RWPE1 (cell line): ENCODE results near the gene GREM2.
A peak's percentile ranks its signal among the peaks of the same experiment; 100 is the strongest.

Experiments
- CTCF ChIA-PET: fragments of 350-600 bp; sonication (Branson Sonifier 250); formaldehyde crosslinking; extraction: SDS; loops from one replicate; lab custom pipeline; 2021; lab: Yijun Ruan, JAX
- POLR2A ChIA-PET: fragments of 400-600 bp; formaldehyde crosslinking; extraction: SDS; loops from one replicate; lab custom pipeline; 2020; ENCODE audit warnings: antibody characterized with exemption; ENCODE audit not compliant: low non-redundant PET; lab: Yijun Ruan, JAX
- DNase-seq: peaks from one replicate; pipeline ENCODE4 v3.0.0; 2012; ENCODE audit warnings: low spot score
- H3K27ac ChIP-seq: fragments of 450-650 bp; 2 replicates; pipeline ENCODE4 v1.5.1; 2017
- CTCF ChIP-seq: fragments of 450-650 bp; conservative IDR thresholded peaks from 2 replicates; pipeline ENCODE4 v1.5.1; 2017; ENCODE audit warnings: low read depth, mild to moderate bottlenecking

The GREM2 gene

DNA sequence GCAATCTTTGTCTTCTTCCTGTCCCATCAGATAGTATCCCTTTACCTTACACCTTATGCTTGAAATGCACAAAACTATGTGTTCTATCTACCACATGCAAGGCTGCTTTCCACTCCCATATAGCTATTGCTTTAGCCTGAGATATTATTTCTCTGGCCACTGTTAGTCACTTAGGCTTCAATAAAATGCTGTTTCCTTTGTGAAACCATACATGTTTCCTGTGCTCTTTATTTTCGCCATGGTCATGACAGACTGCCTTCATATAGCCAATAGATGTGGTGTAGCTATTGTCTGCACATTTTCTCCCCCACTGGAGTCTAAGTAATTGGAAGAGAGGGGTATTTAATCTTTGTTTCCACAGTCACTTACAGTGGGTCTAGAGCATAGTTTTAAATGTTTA, 108.4 kb downstream of the GREM2 start:
- ChIA-PET CTCF (no interaction called here), POLR2A (no interaction called here)
- no peak for TF ChIP-seq CTCF
- no peak for DNase-seq
- no peak overlapping the region for H3K27ac ChIP-seq

DNA sequence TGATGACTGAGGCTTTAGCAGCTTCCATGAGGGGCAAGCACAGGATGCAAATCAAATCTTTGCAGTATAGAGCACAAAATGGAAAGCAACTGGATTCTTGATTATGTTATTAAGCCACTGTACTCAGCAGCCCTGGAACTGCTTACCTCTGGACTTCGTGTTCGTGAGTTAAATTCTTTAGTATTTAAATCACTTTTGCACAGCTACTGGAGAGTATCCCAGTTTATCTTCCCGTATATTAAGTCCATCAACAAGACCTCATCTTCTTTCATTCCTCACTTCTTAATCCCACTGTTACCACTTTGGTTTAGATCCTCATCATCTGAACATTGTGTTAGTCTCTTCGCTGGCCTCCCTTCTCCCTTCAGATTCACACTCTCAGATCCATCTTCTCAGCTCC, 108.9 kb downstream of the GREM2 start:
- DNase-seq = no peak
- ChIA-PET CTCF (no interaction called here), POLR2A (no interaction called here)
- TF ChIP-seq CTCF = no peak
- no peak overlapping the region for H3K27ac ChIP-seq

DNA sequence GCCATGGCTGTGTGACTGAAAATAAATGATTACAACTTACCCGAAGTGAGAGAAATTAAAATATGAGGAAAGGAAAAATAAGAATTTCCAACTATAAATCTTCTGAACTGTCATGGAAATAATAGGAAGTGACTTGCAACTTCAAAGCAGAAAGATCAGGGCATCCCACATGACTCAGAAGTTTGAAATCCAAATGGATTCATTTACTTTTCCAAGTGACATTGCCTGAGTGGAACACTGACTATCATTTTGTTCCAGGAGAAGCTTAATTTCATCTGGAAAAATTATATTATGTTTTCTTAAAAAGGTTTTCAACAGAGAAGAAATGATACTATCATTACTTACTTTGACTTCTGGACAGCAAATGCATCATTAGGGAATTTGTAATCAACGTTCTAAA, 110.8 kb downstream of the GREM2 start:
- TF ChIP-seq CTCF = no peak
- ChIA-PET CTCF (interaction anchor here (0.6 kb wide), 1 partner anchor 186 kb away, joined by 5 read pairs; no protein-coding TSS in a partner anchor), POLR2A (no interaction called here)
- H3K27ac ChIP-seq = no peak overlapping the region
- DNase-seq = no peak

DNA sequence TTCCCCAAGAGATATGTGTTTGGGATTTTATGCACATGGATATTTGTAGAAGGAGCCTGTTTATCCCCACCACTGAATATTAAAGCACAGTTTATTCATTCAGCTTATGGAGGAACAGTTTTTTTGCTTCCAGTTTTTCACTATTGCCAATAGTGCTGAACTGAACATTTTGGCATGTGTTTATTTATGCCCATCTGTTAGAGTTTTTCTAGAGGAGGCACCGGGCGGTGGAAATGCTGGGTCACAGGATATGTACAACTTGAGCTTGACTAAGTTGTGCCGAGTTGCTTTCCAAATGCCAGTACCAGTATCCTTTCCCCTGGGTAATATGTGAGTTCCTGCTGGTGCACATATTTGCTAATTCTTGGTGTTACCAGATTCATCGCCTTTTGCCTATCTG, 111.3 kb downstream of the GREM2 start:
- POLR2A ChIA-PET = no interaction called here
- CTCF ChIA-PET = interaction anchor here (0.6 kb wide), 1 partner anchor 186 kb away, joined by 5 read pairs; no protein-coding TSS in a partner anchor
- no peak overlapping the region for H3K27ac ChIP-seq
- DNase-seq = no peak
- no peak for TF ChIP-seq CTCF

- TF ChIP-seq CTCF = no peak
- no peak overlapping the region for H3K27ac ChIP-seq
- peak; percentile 12 for DNase-seq
- CTCF ChIA-PET = no interaction called here
- POLR2A ChIA-PET = no interaction called here
Measured at GRCh38 chr1:240499012-240499411, 112.9 kb downstream of the GREM2 start.

DNA sequence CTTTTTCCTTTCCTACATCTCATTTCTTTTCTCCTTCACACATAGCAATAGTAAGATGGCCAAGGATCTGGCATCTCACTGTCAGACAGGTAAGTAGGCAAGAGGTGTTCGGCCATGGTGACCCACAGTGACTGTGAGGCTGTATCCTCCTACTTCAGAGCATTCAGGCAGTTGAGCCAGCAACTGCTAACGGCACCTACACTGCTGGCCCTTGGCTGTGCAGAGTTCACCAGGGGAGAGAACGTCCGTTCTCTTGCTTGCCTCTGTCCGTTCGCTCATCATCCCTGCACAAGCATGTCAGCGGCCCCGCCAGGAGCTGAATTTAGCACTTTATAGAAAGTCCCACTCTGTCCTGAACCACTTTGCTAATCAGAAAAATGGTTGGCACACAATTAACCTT, 113.6 kb downstream of the GREM2 start:
- ChIA-PET POLR2A (no interaction called here), CTCF (interaction anchor here (0.6 kb wide), 1 partner anchor 981 kb away, joined by 3 read pairs; no protein-coding TSS in a partner anchor)
- H3K27ac ChIP-seq = no peak overlapping the region
- TF ChIP-seq CTCF = no peak
- DNase-seq = no peak
